CD14-positive monocyte (primary cell): ENCODE results near the gene LIMCH1. TPM values are rescaled to one million over a fixed set of nuclear protein-coding genes. Genes with fewer than 3 reads are reported as not detected.

Experiments
- DNase-seq, 3 donors: peaks; one replicate each; pipeline ENCODE4 v3.0.0-alpha.2; 2011 to 2022
- H2AFZ ChIP-seq: 2 replicates; pipeline ENCODE4 v1.6.0; 2012; ENCODE audit warnings: mild to moderate bottlenecking, low read depth, low read length, inconsistent platforms; ENCODE audit not compliant: insufficient read depth, poor library complexity, severe bottlenecking
- H3K27ac ChIP-seq, 2 donors: 1 replicate in 1 of 2; 2 replicates in 1 of 2; pipeline ENCODE4 v1.5.1; 2012 to 2013; ENCODE audit warnings: low read length in 2 of 2, control low read depth in 1 of 2, inconsistent platforms in 1 of 2, low read depth in 1 of 2, mild to moderate bottlenecking in 1 of 2
- H3K27me3 ChIP-seq, 2 donors: one replicate each; pipeline versions ENCODE4 v1.6.0 to v1.6.1; 2011 to 2013; ENCODE audit warnings: low read length in 2 of 2; ENCODE audit not compliant: control insufficient read depth in 2 of 2, insufficient read depth in 2 of 2
- H3K36me3 ChIP-seq, 2 donors: replicated peaks in 1 of 2; 1 replicate in 1 of 2; 2 replicates in 1 of 2; pipeline versions ENCODE4 v1.5.1 to v1.6.1; 2012 to 2013; ENCODE audit warnings: low read length in 2 of 2, control low read depth in 1 of 2, inconsistent platforms in 1 of 2, mild to moderate bottlenecking in 1 of 2; ENCODE audit not compliant: insufficient read depth in 2 of 2, control insufficient read depth in 1 of 2
- H3K4me1 ChIP-seq, 2 donors: 1 replicate in 1 of 2; 2 replicates in 1 of 2; pipeline versions ENCODE4 v1.5.1 to v1.6.1; 2012 to 2013; ENCODE audit warnings: low read length in 2 of 2, control low read depth in 1 of 2, inconsistent platforms in 1 of 2, mild to moderate bottlenecking in 1 of 2, moderate library complexity in 1 of 2; ENCODE audit not compliant: insufficient read depth in 2 of 2, control insufficient read depth in 1 of 2
- H3K4me2 ChIP-seq: replicated peaks from 2 replicates; pipeline ENCODE3; 2012; ENCODE audit warnings: low read length, moderate library complexity, mild to moderate bottlenecking; ENCODE audit not compliant: poor library complexity, severe bottlenecking; ENCODE audit errors: extremely low read depth
- H3K4me3 ChIP-seq, 3 experiments: fragments of 200-600 bp in 1 of 3; sonication (generic) in 1 of 3; replicated peaks in 1 of 3; 1 replicate in 2 of 3; 2 replicates in 1 of 3; pipeline ENCODE4 v1.5.1; 2011 to 2013; ENCODE audit warnings: low read length in 3 of 3, mild to moderate bottlenecking in 3 of 3, control low read depth in 2 of 3, low read depth in 2 of 3, inconsistent platforms in 1 of 3, moderate library complexity in 1 of 3
- H3K79me2 ChIP-seq: 2 replicates; pipeline ENCODE4 v1.6.0; 2012; ENCODE audit warnings: mild to moderate bottlenecking, control low read depth, inconsistent platforms, low read length, moderate library complexity; ENCODE audit not compliant: insufficient read depth
- H3K9ac ChIP-seq: 2 replicates; pipeline ENCODE4 v1.6.0; 2017; ENCODE audit warnings: low read length, mild to moderate bottlenecking; ENCODE audit not compliant: insufficient read depth, poor library complexity, severe bottlenecking
- H3K9me3 ChIP-seq, 2 donors: replicated peaks in 1 of 2; 1 replicate in 1 of 2; 2 replicates in 1 of 2; pipeline versions ENCODE4 v1.5.1 to v1.6.1; 2012 to 2013; ENCODE audit warnings: low read length in 2 of 2, control low read depth in 1 of 2; ENCODE audit not compliant: control insufficient read depth in 1 of 2, insufficient read depth in 1 of 2
- H4K20me1 ChIP-seq: 2 replicates; pipeline ENCODE4 v1.6.0; 2012; ENCODE audit warnings: mild to moderate bottlenecking, low read length, control low read depth, moderate library complexity; ENCODE audit not compliant: insufficient read depth
- H3K27ac Mint-ChIP-seq, 7 donors: one replicate each; pipeline ENCODE4 v1.8.0; 2020; ENCODE audit warnings: mild to moderate bottlenecking in 7 of 7, mixed read lengths in 7 of 7, moderate library complexity in 6 of 7, inconsistent platforms in 2 of 7
- H3K27me3 Mint-ChIP-seq, 3 donors: one replicate each; pipeline ENCODE4 v1.8.0; 2021 to 2022; ENCODE audit warnings: low read depth in 3 of 3, mild to moderate bottlenecking in 3 of 3, mixed read lengths in 3 of 3, moderate library complexity in 3 of 3, inconsistent platforms in 1 of 3
- H3K36me3 Mint-ChIP-seq, 2 donors: one replicate each; pipeline ENCODE4 v1.8.0; 2020; ENCODE audit warnings: mixed read lengths in 2 of 2, inconsistent platforms in 1 of 2, mild to moderate bottlenecking in 1 of 2
- H3K4me1 Mint-ChIP-seq: one replicate; pipeline ENCODE4 v1.8.0; 2020; ENCODE audit warnings: mild to moderate bottlenecking, mixed read lengths
- H3K4me3 Mint-ChIP-seq, 2 donors: one replicate each; pipeline ENCODE4 v1.8.0; 2020; ENCODE audit warnings: mild to moderate bottlenecking in 2 of 2, mixed read lengths in 2 of 2, moderate library complexity in 1 of 2
- H3K9me3 Mint-ChIP-seq, 7 donors: one replicate each; pipeline ENCODE4 v1.8.0; 2020 to 2022; ENCODE audit warnings: mixed read lengths in 7 of 7, mild to moderate bottlenecking in 6 of 7, moderate library complexity in 6 of 7, inconsistent platforms in 2 of 7
- WGBS: methylation state at CpG from one replicate; pipeline ENCODE4 v1.1.5; 2013; ENCODE audit warnings: missing lambda C conversion rate; ENCODE audit not compliant: insufficient coverage; 5-methylcytosine and 5-hydroxymethylcytosine counted together
- intact Hi-C, 2 donors: fragments of 100-400 bp; cut with micrococcal nuclease; formaldehyde crosslinking; loops; one replicate each; pipeline versions ENCODE4 v1.15.0 to v1.15.1; 2023
- polyA plus RNA-seq, 3 donors: library from polyadenylated mRNA; depleted of rRNA in 1 of 3; unstranded in 2 of 3; stranded (reverse) in 1 of 3; fragments of 300-500 nt in 2 of 3; fragments of >200 nt in 1 of 3; fragmentation: Illumina TruSeq in 2 of 3; gene quantifications; 1 replicate in 2 of 3; 2 replicates in 1 of 3; pipeline ENCODE4 v1.2.3, GENCODE V29; 2012 to 2021
- TF ChIP-seq, protein P1 (sequence below): fragments of 200-600 bp; IDR thresholded peaks from one replicate; pipeline ENCODE4 v1.8.0; 2022; ENCODE audit warnings: antibody characterized with exemption, mild to moderate bottlenecking

The LIMCH1 gene
- polyA plus RNA-seq, 3 donors, result 0.25 to 0.64 (median 0.32) TPM

DNA sequence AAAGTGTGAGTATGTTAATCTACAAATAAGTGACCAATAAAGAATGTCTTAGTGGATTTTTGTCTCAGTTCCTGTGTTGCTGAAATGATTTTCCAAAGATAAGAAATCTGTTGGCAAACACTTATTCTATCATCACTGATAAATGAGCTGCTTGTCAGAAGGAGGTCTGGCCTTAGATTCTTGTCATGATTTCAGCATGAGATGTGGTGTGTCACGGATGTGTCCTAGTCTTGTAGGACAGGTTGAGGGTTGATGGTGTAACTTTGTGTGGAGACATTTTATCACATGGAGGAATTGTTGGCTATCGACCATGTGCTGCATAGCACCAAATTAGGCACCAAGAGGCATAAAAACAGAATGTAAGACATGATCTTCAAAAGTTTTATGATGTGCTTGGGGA is 31.8 kb upstream of the LIMCH1 start:
- no peak for DNase-seq
- Histone ChIP-seq H3K27me3 (no peaks in the 10 kb centered on the region), H3K9ac (no peak overlapping the region), H3K4me3 (no peak overlapping the region), H3K9me3 (no peaks in the 10 kb centered on the region), H2AFZ (no peak overlapping the region), H3K79me2 (no peaks in the 10 kb centered on the region), H3K4me1 (peaks cover 21 to 30% of the 10 kb centered on the region in 2 donors), H3K4me2 (no peak overlapping the region), H4K20me1 (no peaks in the 10 kb centered on the region), H3K36me3 (no peaks in the 10 kb centered on the region), H3K27ac (no peak overlapping the region)
- Mint-ChIP-seq H3K27me3 (peaks cover 3 to 5% (median 3%) of the 10 kb centered on the region in 3 donors), H3K27ac (no peak overlapping the region), H3K9me3 (peaks cover 0 to 9% (median 0%) of the 10 kb centered on the region in 7 donors), H3K4me1 (peaks cover 28% of the 10 kb centered on the region), H3K4me3 (no peak overlapping the region), H3K36me3 (peaks cover 0 to 4% of the 10 kb centered on the region in 2 donors)
- WGBS, result 88% methylated on average over 2 of the region's 2 CpGs
- intact Hi-C loops, result no loop called here
- TF ChIP-seq, protein P1, sequence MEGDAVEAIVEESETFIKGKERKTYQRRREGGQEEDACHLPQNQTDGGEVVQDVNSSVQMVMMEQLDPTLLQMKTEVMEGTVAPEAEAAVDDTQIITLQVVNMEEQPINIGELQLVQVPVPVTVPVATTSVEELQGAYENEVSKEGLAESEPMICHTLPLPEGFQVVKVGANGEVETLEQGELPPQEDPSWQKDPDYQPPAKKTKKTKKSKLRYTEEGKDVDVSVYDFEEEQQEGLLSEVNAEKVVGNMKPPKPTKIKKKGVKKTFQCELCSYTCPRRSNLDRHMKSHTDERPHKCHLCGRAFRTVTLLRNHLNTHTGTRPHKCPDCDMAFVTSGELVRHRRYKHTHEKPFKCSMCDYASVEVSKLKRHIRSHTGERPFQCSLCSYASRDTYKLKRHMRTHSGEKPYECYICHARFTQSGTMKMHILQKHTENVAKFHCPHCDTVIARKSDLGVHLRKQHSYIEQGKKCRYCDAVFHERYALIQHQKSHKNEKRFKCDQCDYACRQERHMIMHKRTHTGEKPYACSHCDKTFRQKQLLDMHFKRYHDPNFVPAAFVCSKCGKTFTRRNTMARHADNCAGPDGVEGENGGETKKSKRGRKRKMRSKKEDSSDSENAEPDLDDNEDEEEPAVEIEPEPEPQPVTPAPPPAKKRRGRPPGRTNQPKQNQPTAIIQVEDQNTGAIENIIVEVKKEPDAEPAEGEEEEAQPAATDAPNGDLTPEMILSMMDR, result no peak

DNA sequence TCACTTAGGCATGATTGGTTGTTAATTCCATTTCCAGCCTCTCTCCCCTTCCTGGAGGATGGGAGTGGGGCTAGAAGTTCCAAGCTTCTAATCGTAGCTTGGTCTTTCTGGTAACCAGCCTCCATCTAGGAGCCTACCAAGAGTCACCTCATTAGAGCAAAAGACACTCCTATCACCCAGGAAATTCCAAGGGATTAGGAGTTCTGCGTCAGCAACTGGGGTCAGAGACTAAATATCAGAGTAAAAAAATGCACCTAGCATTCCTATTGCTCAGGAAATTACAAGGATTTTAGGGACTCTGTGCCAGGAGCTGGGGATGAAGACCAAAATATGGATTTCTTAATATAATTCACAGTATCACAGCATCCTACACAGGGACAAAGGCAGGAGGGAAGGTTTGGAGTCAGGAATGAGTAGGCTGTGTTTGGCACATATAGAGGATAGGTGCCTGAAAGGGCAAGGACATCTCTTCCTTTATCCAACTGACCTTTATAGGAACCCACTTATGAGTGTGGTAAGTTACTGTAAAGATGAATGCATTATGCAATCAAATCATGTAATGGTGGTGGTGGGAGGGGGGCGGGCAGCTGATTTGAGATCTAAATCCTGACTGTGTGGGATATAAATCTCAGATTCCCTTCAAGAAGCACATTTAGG is 30.5 kb upstream of the LIMCH1 start:
- Mint-ChIP-seq H3K27me3 (peaks cover 3 to 5% (median 3%) of the 10 kb centered on the region in 3 donors), H3K36me3 (peaks cover 0 to 4% of the 10 kb centered on the region in 2 donors), H3K4me3 (peak overlapping the region in 1 of 2 donors; percentile 54), H3K4me1 (peaks cover 39% of the 10 kb centered on the region), H3K27ac (peak overlapping the region in 5 of 7 donors; percentile 27 to 67 (median 58)), H3K9me3 (peaks cover 0 to 9% (median 0%) of the 10 kb centered on the region in 7 donors)
- Histone ChIP-seq H3K4me1 (peaks cover 30 to 43% of the 10 kb centered on the region in 2 donors), H3K4me3 (peak overlapping the region in 1 of 3 experiments; percentile 3), H3K27me3 (no peaks in the 10 kb centered on the region), H3K36me3 (no peaks in the 10 kb centered on the region), H2AFZ (peak overlapping the region; percentile 10), H3K27ac (no peak overlapping the region), H3K79me2 (no peaks in the 10 kb centered on the region), H3K9ac (no peak overlapping the region), H3K9me3 (no peaks in the 10 kb centered on the region), H4K20me1 (no peaks in the 10 kb centered on the region), H3K4me2 (peak overlapping the region; percentile 22)
- intact Hi-C loops, result no loop called here
- TF ChIP-seq, protein P1, result no peak
- no peak for DNase-seq
- no CpG with 5 or more reads among the region's 3 CpGs for WGBS
